GM18526 (cell line): ENCODE data around the gene TDRD9.

Source experiments
- POLR2A ChIP-seq: IDR thresholded peaks from 3 replicates; pipeline ENCODE4 v1.6.1; 2011; ENCODE audit not compliant: insufficient read length; ENCODE audit errors: extremely low read depth

The TDRD9 gene

GRCh38 chr14:104081951-104082464, 153.8 kb downstream of the TDRD9 start:
- no peak for TF ChIP-seq POLR2A

- TF ChIP-seq POLR2A, result no peak
Observed at GRCh38 chr14:104082807-104083206, 154.6 kb downstream of the TDRD9 start.

GRCh38 chr14:104084251-104085002, 156.2 kb downstream of the TDRD9 start:
- no peak for TF ChIP-seq POLR2A

GRCh38 chr14:104085032-104085888, 157.0 kb downstream of the TDRD9 start, which contains the start of gene ASPG:
TSS of gene ASPG (plus strand) at chr14:104085700. CDS start at chr14:104085771, 71 bp downstream.
- TF ChIP-seq POLR2A, result no peak

- no peak for TF ChIP-seq POLR2A
Observed at GRCh38 chr14:104085889-104086201, 157.6 kb downstream of the TDRD9 start.

- no peak for TF ChIP-seq POLR2A
Observed at GRCh38 chr14:104086210-104086660, 158.0 kb downstream of the TDRD9 start.

- no peak for TF ChIP-seq POLR2A
Observed at GRCh38 chr14:104086661-104087461, 158.6 kb downstream of the TDRD9 start.

- no peak for TF ChIP-seq POLR2A
Observed at GRCh38 chr14:104087505-104087904, 159.2 kb downstream of the TDRD9 start.

- no peak for TF ChIP-seq POLR2A
Observed at GRCh38 chr14:104087981-104088850, 160.0 kb downstream of the TDRD9 start.

GRCh38 chr14:104090071-104090748, 162.0 kb downstream of the TDRD9 start:
- TF ChIP-seq POLR2A, result no peak

- TF ChIP-seq POLR2A, result no peak
Observed at GRCh38 chr14:104091061-104091926, 163.0 kb downstream of the TDRD9 start.

- TF ChIP-seq POLR2A, result no peak
Observed at GRCh38 chr14:104091927-104092771, 163.9 kb downstream of the TDRD9 start.

GRCh38 chr14:104092931-104093365, 164.7 kb downstream of the TDRD9 start:
- TF ChIP-seq POLR2A, result no peak
